ENCODE data around the gene GNAQ. TPM values are rescaled to one million over a fixed set of nuclear protein-coding genes. Genes with fewer than 3 reads are reported as not detected.
"Not testable (repeated sequence)": the region's sequence is repeated elsewhere in the genome, so short reads cannot be mapped to it uniquely, and the experiment has no call there.

The GNAQ gene
- total RNA-seq, result 172 TPM

DNA sequence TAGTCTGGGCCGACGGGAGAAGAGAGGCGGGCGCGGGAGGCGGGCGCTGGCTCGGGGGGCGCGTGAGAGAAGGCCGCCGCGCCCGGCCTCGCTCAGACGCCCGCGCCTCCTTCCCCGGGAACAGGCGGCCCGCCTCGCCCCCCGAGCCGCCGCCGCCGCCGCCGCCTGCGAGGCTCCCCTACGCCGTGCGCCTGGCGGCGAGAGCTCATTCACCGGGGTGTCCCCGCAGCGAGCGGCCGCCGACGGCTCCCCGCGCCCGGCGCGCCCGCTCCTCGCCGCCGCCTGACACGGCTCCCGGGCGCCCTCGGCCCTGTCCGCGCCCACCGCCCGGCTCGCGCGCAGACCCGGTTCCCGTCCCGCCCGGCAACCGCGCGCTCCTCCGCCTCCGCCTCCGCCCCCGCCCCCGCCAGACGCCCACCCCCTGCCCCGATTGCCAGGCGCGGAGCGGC lies at the start of gene GNAQ:
Gene GNAQ, minus strand, starts transcription at position 368 of the 449 bp plus-strand sequence. CDS start 576 bp downstream, outside the sequence.
- FAIRE-seq (no peak), DNase-seq (ENCODE audit: low spot score in 2 of 2) (peak in 1 of 2 donors; percentile 38)

DNA sequence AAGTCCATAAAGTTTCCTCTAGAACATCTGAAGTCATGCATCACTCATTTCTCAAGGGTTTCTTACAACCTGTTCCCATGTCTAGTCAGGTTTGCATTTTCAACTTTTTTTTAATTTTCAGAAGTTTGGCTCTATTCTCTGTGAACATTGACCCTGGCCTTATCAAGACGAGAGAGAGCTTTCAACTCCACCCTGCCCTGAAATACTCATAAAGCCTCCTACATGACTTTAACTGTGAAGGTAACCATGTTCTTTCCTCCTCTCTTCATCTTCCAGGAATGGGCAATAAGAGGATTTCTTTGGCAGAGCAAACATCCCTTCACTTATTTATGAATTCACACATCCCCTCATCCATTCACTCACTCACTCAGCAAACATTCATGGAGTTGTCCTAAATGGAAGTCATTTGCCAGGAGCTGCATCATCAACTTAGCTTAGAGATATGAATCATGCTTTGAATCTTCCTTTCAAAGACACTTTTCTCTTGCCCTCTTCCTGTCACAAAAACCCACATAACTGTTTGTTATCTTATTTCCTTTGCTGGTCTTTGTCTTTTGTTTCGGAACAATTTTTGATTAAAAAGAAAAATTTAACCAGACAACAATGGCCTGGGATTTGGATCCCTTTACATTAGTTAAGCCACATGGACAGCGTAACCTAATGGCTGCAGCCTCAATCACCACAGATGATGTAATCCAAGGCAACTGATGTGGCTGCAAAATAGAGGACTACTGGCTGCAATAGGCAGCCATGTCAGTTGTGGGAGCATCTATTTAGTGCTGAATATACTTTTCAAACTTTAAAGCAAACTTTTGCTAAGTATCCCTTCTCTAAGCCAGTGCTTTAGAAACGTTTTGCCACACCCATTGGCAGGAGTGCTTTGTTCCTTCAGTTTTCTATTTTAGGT lies 43.0 kb upstream of the GNAQ start:
- DNase-seq (ENCODE audit: low spot score in 2 of 2) (no peak), FAIRE-seq (no peak)

DNA sequence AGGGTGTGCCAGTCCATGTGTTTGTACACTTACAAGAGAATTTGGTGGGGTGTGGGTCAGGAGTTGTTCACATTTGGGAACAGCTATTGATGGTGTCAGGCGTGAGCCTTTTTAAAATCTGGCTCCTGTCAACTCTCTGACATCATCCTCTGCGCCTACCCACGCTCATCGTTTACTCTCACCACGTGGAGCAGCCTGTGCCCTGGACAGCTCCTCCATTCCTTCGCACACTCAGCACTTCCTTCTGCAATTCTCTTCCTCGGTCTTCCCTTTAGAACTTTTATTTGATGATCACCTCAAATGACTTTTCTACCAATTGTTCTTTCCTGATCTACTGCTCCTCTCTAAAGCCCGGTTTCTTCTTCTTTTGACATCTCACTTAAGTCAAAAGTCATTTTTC lies 42.1 kb upstream of the GNAQ start:
- DNase-seq (ENCODE audit: low spot score in 2 of 2) (no peak), FAIRE-seq (no peak)

DNA sequence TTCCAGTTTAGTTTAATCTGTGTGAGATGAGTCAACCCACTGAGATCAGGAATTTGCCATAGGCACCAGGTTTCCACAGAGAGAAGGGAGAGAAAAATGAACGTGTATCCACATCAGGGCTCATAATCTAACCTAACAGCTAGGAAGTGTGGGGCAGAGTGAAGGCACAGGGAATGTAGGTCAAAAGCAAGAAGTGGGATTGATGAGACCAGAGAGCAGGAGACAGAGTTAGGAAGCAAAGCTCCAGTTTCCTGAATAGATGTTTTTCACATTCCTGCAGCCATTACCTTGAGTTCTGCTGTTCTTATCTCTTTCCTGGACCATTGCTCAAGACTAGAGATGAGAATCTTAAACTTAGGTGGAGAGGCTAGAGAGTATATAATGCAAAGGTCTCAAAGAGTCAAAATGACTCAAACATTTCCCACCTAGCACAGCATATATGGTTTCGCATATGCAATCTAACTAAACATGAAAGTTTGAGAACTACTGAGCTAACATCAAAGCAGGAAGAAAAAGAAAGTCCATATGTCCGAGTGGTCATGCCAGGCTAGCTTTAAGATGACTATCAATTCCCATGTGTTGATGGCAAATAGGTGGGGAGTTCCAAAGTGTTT lies 41.1 kb upstream of the GNAQ start:
- no peak for FAIRE-seq
- DNase-seq (ENCODE audit: low spot score in 2 of 2), result no peak

DNA sequence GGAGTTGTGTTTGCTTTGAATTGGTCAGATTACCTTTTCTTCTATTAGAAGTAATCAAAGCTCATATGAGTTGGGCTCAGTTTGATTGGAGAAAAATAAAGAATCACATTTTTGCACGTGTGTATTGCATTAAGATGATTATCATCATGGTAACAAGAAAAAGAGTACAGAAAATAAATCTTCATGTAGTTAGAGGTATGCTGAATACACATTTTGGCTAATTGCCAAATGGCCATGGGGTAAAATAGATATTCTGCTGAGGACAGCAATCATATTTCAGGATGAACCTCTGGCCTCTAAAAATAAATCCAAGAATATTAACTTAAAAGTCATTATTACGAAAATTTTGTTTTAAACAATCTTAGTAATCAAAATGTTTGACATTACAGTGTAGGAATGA lies 38.9 kb upstream of the GNAQ start:
- DNase-seq (ENCODE audit: low spot score in 2 of 2) (no peak), FAIRE-seq (no peak)

DNA sequence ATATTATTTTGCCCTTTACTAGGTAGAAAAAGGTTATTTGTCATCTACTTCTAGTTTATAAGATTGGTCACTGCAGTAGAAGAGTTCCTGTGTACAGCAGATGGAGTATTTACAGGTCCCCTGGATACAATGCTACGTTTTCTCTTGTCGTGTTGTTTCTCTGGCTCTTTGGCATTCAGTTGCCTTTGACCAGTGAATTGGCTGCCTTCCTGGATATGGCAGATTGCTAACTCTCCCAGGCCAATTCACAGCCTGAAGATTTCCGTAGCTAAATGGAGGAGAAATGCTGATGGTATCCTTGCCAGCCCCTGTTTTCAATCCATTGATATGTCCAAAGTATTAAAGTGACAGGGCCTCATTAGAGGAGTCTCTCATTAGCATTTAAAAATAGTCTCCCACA lies 32.5 kb upstream of the GNAQ start:
- peak; percentile 8 to 20 for DNase-seq (ENCODE audit: low spot score in 2 of 2)

DNA sequence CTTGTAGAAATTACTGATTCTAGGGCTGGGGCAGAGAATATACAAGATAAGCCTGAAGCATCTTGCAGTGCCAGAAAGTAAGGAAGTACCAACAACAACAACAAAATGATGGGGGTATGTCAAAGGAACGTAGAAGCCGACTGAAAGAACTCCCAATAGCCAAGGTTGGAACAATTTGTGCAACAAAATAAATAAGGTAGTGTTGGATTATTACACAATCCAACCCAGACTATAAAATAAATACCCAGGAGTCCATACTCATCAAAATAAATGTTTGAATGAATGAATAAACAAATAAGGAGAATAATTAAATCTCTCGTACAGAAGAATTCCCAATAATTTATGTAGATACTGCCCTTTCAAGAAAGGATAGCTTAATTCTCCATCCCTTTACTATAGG lies 31.1 kb upstream of the GNAQ start:
- DNase-seq (ENCODE audit: low spot score in 2 of 2) (no peak), FAIRE-seq (no peak)

More for the DNA sequence above, 32.5 kb upstream of the GNAQ start:
- FAIRE-seq, result no peak

DNA sequence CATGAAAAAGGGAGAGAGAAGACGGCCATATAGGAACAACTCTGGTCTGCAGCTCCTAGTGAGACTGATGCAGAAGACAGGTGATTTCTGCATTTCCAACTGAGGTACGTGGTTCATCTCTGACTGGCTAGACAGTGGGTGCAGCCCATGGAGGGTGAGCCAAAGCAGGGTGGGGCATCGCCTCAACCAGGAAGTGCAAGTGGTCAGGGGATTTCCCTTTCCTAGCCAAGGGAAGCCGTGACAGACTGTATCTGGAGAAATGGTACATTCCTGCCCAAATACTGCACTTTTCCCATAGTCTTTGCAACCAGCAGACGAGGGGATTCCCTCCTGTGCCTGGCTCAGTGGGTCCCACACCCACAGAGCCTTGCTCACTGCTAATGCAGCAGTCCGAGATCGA lies 22.6 kb upstream of the GNAQ start:
- not testable (repeated sequence) for DNase-seq (ENCODE audit: low spot score in 2 of 2); FAIRE-seq

DNA sequence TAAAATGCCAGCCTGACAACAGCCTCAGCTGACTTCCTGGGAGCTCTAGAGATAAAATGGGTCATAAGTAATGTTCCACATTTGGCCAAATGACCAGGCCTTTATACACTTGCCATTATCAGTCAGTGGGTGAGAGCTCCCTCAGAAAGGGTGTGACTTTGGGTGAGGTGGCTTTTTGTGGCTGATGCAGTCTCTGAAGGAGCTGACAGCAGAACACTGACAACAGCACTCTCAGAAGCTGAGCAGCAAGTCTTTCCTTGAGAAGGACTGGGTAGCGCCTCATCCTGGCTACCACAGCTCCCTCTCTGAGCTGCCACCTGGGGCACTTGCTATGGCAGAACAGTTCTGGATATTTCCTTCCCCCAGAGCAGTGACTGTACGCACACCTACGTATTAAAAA lies 22.0 kb upstream of the GNAQ start:
- DNase-seq (ENCODE audit: low spot score in 2 of 2), result no peak
- FAIRE-seq, result no peak

DNA sequence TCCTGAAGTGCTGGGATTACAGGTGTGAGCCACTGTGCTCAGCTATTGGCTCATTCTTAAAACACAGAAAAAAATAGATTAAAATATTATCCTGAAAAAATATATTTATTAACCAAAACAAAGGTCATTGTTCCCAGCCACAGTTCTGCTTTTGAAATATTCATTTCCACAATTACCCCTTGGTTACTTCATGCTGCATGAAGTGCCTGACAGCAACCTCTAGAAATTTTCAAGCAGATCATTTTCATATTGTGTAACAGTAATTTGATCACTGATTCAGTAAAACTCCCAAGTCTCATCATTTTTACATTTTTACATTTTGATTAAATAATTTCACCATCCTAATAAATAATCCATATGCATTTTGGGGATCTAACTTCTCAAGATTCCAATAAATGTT lies 18.8 kb upstream of the GNAQ start:
- no peak for FAIRE-seq
- DNase-seq (ENCODE audit: low spot score in 2 of 2), result no peak

DNA sequence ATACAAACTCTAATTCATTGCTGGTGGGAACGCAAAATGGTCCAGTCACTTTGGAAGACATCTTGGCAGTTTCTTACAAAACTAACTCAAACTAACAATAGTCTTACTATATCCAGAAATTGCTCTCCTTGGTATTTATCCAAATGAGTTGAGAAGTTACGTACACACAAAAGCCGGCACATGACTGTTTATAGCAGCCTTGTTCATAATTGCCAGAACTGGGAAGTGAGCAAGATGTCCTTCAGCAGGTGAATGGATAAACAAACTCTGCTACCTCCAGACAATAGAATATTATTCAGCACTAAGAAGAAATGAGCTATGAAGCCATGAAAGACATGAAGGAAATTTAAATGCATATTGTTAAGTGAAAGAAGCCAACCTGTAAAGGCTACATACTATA lies 17.9 kb upstream of the GNAQ start:
- no peak for DNase-seq (ENCODE audit: low spot score in 2 of 2)

DNA sequence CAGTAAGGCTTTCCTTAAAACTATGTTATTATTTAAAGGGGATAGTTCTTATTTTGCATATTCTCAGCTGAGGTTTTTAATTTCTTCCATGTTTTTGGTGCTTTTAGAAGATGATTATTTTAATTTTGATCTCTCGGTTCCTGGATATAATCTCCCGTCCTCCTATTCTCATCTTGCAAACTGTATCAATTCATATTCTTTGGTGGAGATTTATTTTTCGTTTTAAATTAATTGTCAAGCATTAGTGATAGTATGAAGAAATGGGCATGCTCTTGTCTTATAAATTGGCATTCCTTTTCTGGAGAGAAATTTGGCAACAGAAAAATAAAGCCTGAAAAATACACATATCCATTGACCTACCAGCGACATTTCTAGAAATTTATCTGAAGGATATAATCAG lies 15.5 kb upstream of the GNAQ start:
- FAIRE-seq (no peak), DNase-seq (ENCODE audit: low spot score in 2 of 2) (no peak)

More for the DNA sequence above, 17.9 kb upstream of the GNAQ start:
- FAIRE-seq, result no peak

DNA sequence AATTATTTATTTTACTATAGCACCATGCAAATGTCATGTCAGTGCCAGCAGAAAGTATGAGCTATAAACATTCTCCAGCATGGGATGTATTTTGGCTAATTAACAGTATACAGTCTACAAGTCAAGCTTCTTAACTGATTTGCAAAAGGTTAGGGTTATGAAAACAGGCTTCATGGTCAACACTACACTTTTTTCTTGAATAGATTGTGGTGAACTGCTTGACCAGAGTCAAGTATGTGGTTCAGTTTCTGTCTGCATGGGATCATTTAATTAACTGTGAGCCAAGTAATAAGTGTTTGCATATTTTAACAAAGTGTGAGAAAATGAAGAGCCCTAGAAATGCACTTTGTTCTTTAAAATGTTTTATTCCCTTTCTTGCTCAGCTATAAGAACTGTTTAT lies 14.5 kb upstream of the GNAQ start:
- FAIRE-seq (no peak), DNase-seq (ENCODE audit: low spot score in 2 of 2) (no peak)

DNA sequence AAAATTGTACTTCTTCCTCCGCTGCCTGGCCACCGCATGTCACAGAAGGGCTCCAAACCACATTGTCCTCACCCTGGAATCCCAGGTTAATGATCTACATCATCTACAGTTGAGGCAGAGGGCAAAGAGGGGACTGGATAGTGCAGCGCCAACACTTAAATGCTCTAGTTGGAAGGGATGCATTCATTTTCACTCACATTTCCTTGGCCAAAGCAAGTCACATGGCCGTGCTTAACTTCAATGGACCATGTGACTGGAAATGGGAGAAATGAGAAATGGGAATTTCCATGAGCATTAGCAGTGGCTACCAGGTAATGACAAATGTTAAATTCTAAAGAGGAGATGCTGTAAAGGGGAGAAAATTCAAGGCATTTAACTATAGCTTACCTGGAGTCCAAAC lies 13.3 kb upstream of the GNAQ start:
- FAIRE-seq (no peak), DNase-seq (ENCODE audit: low spot score in 2 of 2) (no peak)

DNA sequence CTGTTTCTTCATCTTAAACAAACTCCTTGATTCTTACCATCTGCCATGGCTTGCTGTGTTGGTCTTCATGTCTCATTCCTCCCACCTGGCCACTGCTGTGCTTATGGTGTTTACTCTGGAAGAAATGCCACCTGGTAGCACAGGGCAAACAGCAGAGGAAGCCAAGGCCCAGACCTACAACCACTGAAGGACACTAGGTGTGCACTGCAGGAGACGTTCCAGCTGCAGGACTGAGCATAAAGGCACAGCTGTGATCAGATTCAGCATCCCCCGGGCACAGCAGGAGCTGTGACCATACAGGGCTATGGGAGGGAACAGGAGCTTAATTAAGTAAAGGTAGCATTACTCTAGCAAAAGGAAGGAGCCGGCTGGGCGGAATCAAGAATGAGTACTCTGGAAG lies 12.6 kb upstream of the GNAQ start:
- no peak for DNase-seq (ENCODE audit: low spot score in 2 of 2)
- FAIRE-seq, result no peak

DNA sequence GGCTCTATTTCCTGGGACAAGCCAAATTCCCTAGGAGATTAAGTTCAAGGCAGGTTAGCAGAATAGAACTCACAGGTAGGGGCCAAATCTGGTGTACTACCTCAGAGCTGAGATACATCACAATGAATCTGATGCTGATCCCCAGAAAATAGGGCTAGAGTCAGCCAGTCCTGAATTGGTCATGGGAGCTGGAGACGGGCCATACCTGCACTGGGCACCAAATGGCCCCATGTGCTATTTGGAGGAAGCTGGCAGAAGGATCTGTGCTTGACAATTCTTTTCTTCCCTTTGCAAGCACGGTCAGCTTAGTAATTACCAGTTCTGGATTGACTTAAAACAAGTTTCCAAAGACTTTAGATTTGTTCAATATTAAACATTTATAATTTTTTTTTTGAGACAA lies 10.4 kb upstream of the GNAQ start:
- DNase-seq (ENCODE audit: low spot score in 2 of 2) (no peak), FAIRE-seq (no peak)

DNA sequence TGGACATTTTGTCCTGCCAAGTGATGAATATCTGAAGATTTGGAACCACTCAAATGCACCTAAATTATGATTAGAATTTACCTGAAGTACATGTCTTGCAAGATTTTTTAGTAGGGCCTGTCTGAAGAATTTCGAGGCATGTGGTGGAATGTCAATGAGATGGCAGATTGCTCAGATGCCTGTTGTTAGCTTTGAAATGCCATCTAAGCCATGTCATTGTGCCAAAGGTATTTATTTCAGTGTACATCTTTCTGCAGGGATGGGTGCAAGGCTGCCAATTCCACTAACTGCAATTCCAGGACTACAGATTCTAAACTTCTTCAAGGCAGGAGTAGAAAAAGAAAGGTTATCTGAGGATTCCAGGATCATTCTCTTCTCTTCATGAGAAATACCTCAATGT lies 9.1 kb upstream of the GNAQ start:
- DNase-seq (ENCODE audit: low spot score in 2 of 2), result no peak

DNA sequence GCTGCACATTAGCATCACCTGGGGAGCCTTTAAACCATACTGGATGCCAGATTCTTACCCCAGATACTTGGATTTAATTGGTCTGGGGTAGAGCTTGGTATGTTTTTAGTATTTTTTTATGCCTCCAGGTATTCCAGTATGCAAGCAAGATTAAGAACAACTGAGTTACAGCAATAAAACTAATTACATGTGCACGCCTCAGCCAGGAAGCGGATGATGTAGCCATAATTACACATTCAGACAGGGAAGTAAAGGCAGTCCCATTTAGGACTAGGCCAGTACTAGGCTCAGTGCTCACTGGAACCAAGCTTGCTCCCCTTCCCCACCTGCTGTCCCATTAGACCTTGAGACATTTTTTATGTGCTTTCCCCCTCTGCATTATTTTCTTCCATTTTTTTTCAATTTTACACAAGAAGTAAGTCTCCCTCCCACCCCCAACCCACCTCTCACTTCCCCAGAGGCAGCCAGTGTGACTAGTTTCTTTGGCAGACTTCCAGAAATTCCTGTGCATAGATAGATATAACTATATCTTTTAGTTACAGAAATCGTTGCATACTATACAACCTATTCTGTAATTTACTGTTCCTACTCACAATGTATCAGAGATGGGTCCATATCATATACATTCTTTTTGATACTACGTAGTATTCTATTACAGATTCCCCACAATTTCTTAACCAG lies 7.1 kb upstream of the GNAQ start:
- no peak for DNase-seq (ENCODE audit: low spot score in 2 of 2)
- FAIRE-seq, result no peak

More for the DNA sequence above, 9.1 kb upstream of the GNAQ start:
- no peak for FAIRE-seq

DNA sequence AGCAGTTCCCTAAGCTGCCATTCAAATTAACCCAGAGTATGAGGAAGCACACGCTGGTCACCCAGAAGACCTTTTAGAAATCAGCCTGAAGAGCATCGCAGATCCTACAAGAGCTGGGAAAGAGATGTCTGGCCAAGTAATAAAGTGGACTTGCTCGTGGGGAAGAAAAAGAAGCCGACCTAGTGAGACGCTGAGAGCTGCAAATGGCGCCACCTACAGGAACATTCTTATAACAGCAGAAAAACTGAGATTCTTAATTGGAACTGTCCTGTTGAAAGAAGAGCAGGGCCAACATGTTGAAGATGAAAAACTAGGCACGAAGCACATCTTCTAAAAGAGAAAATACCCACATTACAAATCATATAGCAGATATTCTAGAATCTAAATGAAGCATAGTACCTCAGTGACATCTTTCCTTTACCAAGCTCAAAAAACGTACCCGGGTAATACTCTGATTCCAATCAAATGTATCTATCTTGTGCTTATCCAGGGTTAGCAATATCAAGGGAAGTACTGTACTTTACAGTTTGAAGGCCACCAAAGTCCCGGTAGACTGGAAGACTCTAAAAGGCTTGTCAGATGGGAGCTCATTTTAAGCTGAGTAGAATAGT lies 3.9 kb upstream of the GNAQ start:
- FAIRE-seq (peak; percentile 80), DNase-seq (ENCODE audit: low spot score in 2 of 2) (peak; percentile 47 to 48)

DNA sequence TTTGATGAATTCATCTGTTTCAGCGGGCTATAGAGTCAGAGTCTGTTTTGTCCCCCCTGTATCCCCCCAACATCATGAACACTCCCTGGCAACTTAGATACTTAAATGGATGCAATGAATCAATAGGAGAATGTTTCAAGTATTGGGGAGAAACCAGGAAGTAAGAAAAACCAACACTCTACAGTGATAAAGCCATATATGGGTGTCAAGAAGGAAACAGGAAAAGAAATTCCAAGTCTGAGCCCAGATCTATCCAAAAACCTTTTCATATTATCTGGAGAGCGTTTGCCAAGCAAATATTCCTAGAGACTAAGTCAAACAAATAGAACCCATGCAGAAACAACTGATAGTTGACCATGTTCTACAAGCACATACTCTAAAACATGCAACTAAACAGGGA lies 2.3 kb upstream of the GNAQ start:
- DNase-seq (ENCODE audit: low spot score in 2 of 2) (no peak), FAIRE-seq (no peak)
